Esophagus muscularis mucosa (tissue), 4 donors: Measurements from ENCODE around the gene NDRG3. TPM values are rescaled to one million over a fixed set of nuclear protein-coding genes. Genes with fewer than 3 reads are reported as not detected.
"Not testable (repeated sequence)": the region's sequence is repeated elsewhere in the genome, so short reads cannot be mapped to it uniquely, and the experiment has no call there.

ENCODE experiments used
- DNase-seq: peaks from one replicate; pipeline ENCODE4 v3.0.0-alpha.2; 2017; ENCODE audit errors: extremely low spot score
- H3K27ac ChIP-seq, 4 donors: fragments of 200-600 bp; sonication (generic); replicated peaks in 1 of 4; 1 replicate in 3 of 4; 2 replicates in 1 of 4; pipeline ENCODE4 v1.5.1; 2016 to 2019; ENCODE audit warnings: mild to moderate bottlenecking in 1 of 4
- H3K27me3 ChIP-seq, 4 donors: fragments of 200-600 bp; sonication (generic); one replicate each; pipeline versions ENCODE4 v1.5.1 to v1.6.0; 2016 to 2019
- H3K36me3 ChIP-seq, 4 donors: fragments of 200-600 bp; sonication (generic); one replicate each; pipeline ENCODE4 v1.5.1; 2016 to 2019
- H3K4me1 ChIP-seq, 4 donors: fragments of 200-600 bp; sonication (generic); one replicate each; pipeline ENCODE4 v1.5.1; 2016 to 2019
- H3K4me3 ChIP-seq, 4 donors: fragments of 200-600 bp; sonication (generic); 1 replicate in 2 of 4; 2 replicates in 2 of 4; pipeline ENCODE4 v1.5.1; 2016 to 2019; ENCODE audit warnings: mild to moderate bottlenecking in 4 of 4, moderate library complexity in 1 of 4
- H3K9me3 ChIP-seq, 4 donors: fragments of 200-600 bp; sonication (generic); 1 replicate in 3 of 4; 2 replicates in 1 of 4; pipeline ENCODE4 v1.5.1; 2016 to 2019
- EP300 ChIP-seq: sonication (generic); formaldehyde crosslinking; IDR thresholded peaks from one replicate; pipeline ENCODE4 v1.6.1; 2017; ENCODE audit warnings: antibody characterized with exemption
- POLR2A ChIP-seq: fragments of 450-650 bp; IDR thresholded peaks from one replicate; pipeline ENCODE4 v1.6.1; 2017; ENCODE audit warnings: antibody characterized with exemption, moderate library complexity, mild to moderate bottlenecking, low read depth
- POLR2AphosphoS5 ChIP-seq, 2 donors: sonication (generic); formaldehyde crosslinking; IDR thresholded peaks; one replicate each; pipeline ENCODE4 v1.6.1; 2017; ENCODE audit warnings: antibody characterized with exemption in 2 of 2
- WGBS: methylation state at CpG from one replicate; pipeline ENCODE4 v1.1.5; 2018; 5-methylcytosine and 5-hydroxymethylcytosine counted together
- intact Hi-C: fragments of 100-400 bp; cut with DNase I; formaldehyde crosslinking; loops from one replicate; pipeline ENCODE4 v1.15.1; 2023
- total RNA-seq, 4 donors: library from RNA; depleted of rRNA; stranded (reverse); fragments of >200 nt; gene quantifications; one replicate each; pipeline versions ENCODE4 v1.1.0 to v1.2.1, GENCODE V29; 2016
- TF ChIP-seq, protein P1 (sequence below), 3 experiments: fragments of 200-600 bp in 2 of 3; fragments of 450-650 bp in 1 of 3; sonication (generic) in 2 of 3; IDR thresholded peaks; one replicate each; pipeline ENCODE4 v1.5.1; 2017 to 2019; ENCODE audit warnings: antibody characterized with exemption in 3 of 3, mild to moderate bottlenecking in 2 of 3, moderate library complexity in 1 of 3

Gene NDRG3
- total RNA-seq, 4 donors from 2014 or later, result 17.1 to 22.8 (median 22.3) TPM

DNA sequence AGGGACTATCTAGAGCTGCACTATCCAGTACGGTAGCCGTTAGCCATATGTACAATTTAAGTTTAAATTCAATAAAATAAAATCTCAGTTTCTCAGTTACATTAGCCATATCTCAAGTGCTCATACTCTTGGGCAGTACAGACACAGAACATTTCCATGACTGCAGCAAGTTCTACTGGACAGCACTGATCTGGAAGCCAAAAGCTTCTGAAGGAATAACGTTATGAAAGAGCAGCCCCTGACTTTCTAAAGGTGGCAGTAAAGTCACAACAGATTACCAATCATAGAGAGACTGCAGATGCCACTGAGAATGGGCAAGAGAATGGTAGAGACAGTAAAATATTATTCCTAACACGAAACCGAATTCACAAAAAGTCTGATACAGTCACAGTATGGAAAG, 36.8 kb downstream of the NDRG3 start:
- Histone ChIP-seq H3K4me1 (no peaks in the 10 kb centered on the region), H3K36me3 (peaks cover 0 to 18% (median 13%) of the 10 kb centered on the region in 4 donors), H3K27ac (no peak overlapping the region), H3K27me3 (no peaks in the 10 kb centered on the region), H3K4me3 (no peak overlapping the region), H3K9me3 (no peaks in the 10 kb centered on the region)
- TF ChIP-seq, protein P1, sequence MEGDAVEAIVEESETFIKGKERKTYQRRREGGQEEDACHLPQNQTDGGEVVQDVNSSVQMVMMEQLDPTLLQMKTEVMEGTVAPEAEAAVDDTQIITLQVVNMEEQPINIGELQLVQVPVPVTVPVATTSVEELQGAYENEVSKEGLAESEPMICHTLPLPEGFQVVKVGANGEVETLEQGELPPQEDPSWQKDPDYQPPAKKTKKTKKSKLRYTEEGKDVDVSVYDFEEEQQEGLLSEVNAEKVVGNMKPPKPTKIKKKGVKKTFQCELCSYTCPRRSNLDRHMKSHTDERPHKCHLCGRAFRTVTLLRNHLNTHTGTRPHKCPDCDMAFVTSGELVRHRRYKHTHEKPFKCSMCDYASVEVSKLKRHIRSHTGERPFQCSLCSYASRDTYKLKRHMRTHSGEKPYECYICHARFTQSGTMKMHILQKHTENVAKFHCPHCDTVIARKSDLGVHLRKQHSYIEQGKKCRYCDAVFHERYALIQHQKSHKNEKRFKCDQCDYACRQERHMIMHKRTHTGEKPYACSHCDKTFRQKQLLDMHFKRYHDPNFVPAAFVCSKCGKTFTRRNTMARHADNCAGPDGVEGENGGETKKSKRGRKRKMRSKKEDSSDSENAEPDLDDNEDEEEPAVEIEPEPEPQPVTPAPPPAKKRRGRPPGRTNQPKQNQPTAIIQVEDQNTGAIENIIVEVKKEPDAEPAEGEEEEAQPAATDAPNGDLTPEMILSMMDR (IDR thresholded peaks at IDR 0.05), result no peak
- no peak for TF ChIP-seq EP300
- TF ChIP-seq POLR2AphosphoS5 (IDR thresholded peaks at IDR 0.05), result no peak
- TF ChIP-seq POLR2A, result no peak
- intact Hi-C loops, result no loop called here
- WGBS, result 80% methylated on average over 5 of the region's 5 CpGs
- DNase-seq, result no peak

DNA sequence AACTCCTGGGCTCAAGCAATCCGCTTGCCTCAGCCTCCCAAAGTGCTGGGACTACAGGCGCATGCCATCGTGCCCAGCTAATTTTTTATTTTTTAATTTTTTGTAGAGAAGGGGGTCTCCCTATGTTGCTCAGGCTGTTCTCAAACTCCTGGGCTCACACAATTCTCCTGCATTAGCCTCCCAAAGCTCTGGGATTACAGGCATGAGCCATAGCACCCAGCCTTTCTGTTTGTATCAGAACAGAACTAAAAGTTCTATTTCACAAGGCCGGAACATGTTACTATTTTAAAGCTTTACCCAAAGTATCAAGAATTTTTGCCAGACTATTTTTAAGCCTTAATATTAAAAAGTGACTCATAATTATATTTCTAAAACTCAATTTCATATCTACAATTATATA, 42.4 kb downstream of the NDRG3 start:
- H3K4me1 ChIP-seq, result no peaks in the 10 kb centered on the region
- no peaks in the 10 kb centered on the region for H3K9me3 ChIP-seq
- no peaks in the 10 kb centered on the region for H3K27me3 ChIP-seq
- TF ChIP-seq, protein P1 (IDR thresholded peaks at IDR 0.05), result no peak
- TF ChIP-seq EP300 (no peak), POLR2AphosphoS5 (IDR thresholded peaks at IDR 0.05) (no peak), POLR2A (no peak)
- WGBS, result 89% methylated on average over 4 of the region's 4 CpGs
- H3K36me3 ChIP-seq, result peaks cover 0 to 25% (median 16%) of the 10 kb centered on the region in 4 donors
- intact Hi-C loops, result no loop called here
- H3K4me3 ChIP-seq, result no peak overlapping the region
- no peak for DNase-seq
- H3K27ac ChIP-seq, result no peak overlapping the region

DNA sequence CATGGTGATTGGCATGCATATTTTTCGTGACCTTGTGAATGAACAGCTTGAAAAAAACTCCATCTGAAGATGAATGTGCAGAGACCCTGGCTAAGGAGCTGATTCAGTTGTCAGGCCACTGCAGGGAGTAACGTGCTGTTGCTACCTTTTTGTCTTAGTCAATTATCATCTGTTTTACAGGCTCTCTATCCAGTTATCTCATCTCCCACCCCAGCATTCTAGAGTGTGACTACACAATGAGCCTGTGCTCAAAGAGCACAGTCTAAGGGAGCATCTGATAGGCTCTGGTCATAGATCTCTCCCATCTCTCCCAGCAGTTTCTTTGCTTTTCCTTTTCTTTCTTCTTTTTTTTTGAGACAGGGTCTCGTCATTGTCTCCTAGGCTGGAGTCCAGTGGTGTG, 45.5 kb downstream of the NDRG3 start:
- H3K9me3 ChIP-seq, result no peaks in the 10 kb centered on the region
- WGBS, result 85% methylated on average over 3 of the region's 3 CpGs
- H3K27ac ChIP-seq, result no peak overlapping the region
- no peaks in the 10 kb centered on the region for H3K4me1 ChIP-seq
- H3K27me3 ChIP-seq, result no peaks in the 10 kb centered on the region
- peaks cover 0 to 16% (median 6%) of the 10 kb centered on the region in 4 donors for H3K36me3 ChIP-seq
- DNase-seq, result no peak
- intact Hi-C loops, result no loop called here
- no peak for TF ChIP-seq POLR2AphosphoS5 (IDR thresholded peaks at IDR 0.05)
- TF ChIP-seq, protein P1 (IDR thresholded peaks at IDR 0.05), result no peak
- TF ChIP-seq POLR2A, result no peak
- no peak for TF ChIP-seq EP300
- H3K4me3 ChIP-seq, result no peak overlapping the region

DNA sequence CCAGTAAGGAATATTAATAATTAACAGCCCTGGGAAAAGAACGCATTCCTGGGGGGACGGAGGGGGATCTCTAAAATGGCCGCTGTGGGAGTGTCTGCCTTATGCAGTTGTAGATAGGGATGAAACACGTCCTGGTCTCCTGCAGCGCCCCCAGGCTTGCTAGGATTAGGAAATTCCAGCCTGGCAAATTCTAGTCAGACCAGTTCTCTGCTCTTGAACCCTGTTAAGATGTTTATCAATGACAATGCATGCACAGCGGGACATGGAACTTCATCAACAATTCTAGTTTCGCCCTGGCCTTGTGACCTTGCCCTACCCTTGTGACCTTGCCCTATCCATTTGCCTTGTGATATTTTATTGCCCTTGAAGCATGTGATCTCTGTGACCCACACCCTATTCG, 50.4 kb downstream of the NDRG3 start:
- 97% methylated on average over 8 of the region's 8 CpGs for WGBS
- H3K4me1 ChIP-seq, DNase-seq, H3K9me3 ChIP-seq, H3K27me3 ChIP-seq, H3K27ac ChIP-seq, H3K4me3 ChIP-seq, intact Hi-C loops: not testable (repeated sequence)
- H3K36me3 ChIP-seq, result peaks cover 0 to 14% (median 5%) of the 10 kb centered on the region in 4 donors

DNA sequence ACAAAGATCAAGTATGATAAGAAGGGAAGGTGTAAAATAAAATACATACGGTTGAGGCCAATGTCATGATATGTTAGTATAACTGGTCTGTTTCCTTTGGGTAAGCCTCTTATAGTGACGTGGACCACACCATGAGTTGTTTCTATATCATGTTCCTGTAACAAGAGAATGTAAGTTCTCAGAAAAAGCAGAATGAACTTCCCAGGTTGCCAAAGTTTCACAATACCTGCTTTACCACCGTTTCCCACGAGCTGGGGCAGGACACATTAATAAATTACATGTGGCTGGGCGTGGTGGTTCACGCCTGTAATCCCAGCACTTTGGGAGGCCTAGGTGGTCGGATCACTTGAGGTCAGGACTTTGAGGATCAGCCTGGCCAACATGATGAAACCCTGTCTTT, 57.3 kb downstream of the NDRG3 start:
- Histone ChIP-seq H3K9me3 (no peaks in the 10 kb centered on the region), H3K4me3 (no peak overlapping the region), H3K27me3 (no peaks in the 10 kb centered on the region), H3K4me1 (no peaks in the 10 kb centered on the region), H3K36me3 (peaks cover 10 to 51% (median 30%) of the 10 kb centered on the region in 4 donors), H3K27ac (no peak overlapping the region)
- DNase-seq, result no peak
- intact Hi-C loops, result no loop called here
- TF ChIP-seq POLR2AphosphoS5 (IDR thresholded peaks at IDR 0.05) (no peak), POLR2A (no peak), EP300 (no peak)
- TF ChIP-seq, protein P1 (IDR thresholded peaks at IDR 0.05), result no peak
- WGBS, result 91% methylated on average over 7 of the region's 7 CpGs
